HG02623 (cell line): ENCODE data around the gene NARS2.
"Not testable (repeated sequence)": the region's sequence is repeated elsewhere in the genome, so short reads cannot be mapped to it uniquely, and the experiment has no call there.

ENCODE experiments used
- ATAC-seq: cut with Tn5 transposase; IDR thresholded peaks from one replicate; pipeline ENCODE4 v1.9.1; 2021; ENCODE audit warnings: moderate library complexity; ENCODE audit not compliant: unreplicated experiment

The NARS2 gene

DNA sequence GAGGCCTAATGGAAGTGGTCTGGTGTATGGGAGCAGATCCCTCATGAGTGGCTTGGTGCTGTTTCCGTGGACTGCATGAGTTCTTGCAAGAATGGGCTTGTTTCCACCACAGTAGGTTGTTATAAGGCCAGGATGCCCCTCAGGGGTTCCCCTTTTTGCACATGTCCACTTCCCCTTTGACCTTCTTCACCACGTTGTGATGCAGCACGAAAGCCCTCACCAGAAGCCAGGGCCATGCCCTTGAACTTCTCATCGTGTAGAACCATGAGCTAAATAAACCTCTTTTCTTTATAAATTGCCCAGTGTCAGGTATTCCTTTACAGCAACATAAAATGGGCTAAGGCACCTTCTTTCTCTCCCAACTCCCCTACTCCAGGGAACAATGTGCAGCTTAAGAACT, 2.8 kb upstream of the NARS2 start:
- no peak for ATAC-seq

DNA sequence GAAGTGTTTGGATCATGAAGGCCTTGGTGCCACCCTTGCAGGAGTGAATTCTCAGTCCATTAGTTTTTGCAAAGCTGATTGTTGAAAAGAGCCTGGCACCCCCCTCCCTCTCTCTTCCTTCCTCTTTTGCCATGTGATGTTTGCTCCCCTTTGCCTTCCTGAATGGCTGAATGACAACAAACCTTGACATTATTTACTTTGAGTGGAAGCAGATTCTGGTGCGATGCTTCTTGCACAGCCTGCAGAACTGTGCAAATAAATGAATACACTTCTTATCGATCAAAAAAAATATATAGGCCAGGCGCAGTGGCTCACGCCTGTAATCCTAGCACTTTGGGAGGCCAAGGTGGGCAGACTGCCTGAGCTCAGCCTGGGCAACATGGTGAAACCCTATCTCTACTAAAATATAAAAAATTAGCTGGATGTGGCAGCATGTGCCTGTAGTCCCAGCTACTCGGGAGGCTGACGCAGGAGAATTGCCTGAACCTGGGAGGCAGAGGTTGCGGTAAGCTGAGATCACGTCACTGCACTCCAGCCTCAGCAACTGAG, 2.0 kb upstream of the NARS2 start:
- ATAC-seq, result no peak

DNA sequence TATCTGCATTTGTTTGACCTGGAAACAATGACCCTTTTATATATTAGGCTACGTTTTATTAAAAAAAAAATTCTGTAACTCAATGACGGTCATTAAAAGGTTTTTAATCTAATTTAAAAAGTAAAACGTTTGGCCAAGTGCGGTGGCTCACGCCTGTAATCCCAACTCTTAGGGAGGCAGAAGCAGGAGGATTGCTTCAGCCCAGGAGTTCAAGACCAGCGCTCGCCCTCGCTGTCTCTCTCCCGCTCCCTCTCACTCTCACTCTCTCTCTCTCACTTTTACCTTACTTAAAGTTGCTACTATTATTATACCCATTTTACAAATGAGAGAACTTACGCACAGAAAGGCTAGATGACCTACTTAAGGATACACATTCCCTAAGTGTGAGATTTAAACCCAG, 814 bp upstream of the NARS2 start:
- ATAC-seq, result no peak

DNA sequence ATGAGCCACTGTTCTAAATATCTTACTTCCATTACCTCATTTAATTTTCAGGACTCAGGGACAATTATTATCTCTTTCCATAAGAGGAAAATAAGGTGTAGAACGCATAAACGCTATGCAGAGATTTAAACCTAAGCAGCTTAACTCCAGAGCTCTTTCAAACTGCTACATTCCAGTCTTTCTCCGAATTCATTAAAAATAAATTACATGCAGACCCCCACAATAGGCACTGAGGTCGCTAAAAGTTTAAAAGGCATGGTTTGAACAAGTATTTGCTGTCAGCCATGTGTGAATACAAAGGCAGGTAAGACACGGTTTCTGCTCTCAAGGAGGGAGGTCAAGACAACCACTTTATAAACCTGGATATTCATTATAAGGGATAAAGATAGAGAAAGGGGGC, 983 bp downstream of the NARS2 start:
- no peak for ATAC-seq

DNA sequence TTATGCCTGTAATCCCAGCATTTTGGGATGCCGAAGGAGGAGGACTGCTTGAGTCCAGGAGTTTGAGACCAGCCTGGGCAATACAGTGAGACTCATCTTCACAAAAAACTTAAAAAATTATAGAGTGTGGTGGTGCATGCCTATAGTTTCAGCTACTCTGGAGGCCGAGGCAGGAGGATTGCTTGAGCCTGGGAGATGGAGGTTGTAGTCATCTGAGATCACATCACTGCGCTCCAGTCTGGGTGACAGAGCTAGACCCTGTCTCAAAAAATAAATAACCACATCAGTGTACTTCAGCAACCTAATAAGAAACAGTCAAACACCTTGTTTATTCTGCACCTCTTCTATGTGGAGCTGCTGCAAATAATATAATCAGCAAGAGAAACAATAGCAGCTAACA, 1.4 kb downstream of the NARS2 start:
- no peak for ATAC-seq

DNA sequence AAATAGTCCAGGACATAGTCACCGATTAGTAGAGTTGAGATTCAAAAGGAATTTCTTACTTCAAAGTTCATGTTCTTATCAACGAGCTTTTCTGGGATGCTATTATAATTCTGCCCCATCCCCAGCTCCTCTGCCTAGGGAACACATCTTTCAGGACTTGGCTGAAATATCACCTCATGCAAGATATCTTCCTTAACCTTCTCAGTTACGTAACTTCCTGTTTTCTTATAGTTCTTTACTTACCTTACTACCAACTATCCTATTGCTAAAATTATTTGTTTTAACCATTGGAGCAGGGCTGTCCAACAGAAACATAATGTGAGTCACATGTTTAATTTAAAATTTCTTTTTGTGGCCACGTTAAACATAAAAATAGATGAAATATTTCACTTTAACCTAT, 2.3 kb downstream of the NARS2 start:
- ATAC-seq, result no peak

DNA sequence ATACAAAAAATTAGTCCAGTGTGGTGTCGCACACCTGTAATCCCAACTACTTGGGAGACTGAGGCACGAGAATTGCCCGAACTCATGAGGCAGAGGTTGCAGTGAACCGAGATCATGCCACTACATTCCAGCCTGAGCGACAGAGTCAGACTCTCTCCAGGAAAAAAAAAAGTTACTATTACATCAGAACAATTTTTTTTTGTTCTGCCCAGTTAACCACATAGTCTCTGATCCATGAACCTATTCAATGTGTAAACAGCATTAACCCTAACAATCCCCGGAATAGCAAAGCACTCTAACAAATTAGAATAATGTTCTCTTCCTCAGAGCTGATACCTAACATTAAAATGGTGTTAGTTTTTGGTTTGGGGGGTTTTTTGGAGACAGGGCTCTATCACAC, 4.6 kb downstream of the NARS2 start:
- no peak for ATAC-seq

DNA sequence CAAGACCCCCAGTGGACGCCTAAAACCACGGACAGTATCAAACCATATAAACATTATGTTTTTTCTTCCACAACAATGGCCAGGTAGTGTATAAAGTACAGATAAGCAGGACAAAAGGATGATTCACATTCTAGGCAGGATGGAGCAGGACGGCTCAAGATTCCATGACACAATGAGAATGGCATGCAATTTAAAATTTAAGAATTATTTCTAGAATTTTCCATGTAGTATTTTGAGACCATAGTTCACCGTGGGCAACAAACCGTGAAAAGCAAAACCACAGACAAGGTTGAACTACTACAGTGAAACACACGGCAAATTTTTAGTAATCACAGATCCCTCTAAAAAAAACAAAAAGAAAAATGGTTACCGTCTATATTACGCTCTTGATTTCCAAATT, 7.5 kb downstream of the NARS2 start:
- ATAC-seq, result no peak

DNA sequence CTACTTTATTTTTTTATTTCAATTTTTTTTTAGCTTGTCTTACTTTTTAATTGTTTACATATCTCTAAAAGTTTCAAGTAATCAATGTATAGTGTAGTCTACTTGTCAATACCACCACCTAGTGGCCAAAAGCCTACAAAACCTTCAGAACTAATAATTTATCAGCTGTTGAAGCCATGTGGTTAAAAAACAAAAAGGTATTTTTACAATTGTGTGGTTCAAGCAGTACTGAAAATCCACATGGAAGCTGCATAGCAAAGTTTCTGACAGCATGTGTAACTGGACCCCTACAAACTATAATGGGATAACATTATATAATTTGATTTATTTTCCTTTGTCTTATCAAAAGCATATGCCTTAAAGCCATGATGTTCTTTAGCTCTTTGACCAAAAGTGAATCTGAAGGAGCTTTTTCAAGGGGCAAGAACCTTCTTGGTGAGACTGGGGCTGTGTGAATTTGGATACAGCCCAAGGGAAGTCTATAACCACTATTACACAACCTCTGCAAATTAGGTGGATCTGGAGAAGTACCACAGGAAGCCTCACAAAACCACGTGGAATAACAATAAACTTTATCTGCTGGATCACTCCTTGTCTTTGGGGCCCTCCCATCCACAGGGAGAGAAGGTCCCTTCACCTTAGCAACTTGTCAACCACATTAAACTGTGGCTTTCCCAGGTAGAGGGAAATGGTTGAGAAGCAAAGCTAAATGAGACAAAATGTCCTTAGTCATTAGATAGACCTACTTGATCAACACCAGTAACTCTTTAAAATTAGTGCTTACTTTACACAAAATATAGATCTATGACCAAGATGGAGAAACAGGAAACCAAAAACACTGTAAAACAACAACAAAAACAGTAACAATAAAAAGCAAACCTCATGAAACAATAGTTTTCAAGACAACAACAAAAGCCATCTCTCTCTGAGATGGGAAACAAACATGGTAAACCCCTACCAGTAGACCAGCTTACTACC, 9.9 kb downstream of the NARS2 start:
- no peak for ATAC-seq

DNA sequence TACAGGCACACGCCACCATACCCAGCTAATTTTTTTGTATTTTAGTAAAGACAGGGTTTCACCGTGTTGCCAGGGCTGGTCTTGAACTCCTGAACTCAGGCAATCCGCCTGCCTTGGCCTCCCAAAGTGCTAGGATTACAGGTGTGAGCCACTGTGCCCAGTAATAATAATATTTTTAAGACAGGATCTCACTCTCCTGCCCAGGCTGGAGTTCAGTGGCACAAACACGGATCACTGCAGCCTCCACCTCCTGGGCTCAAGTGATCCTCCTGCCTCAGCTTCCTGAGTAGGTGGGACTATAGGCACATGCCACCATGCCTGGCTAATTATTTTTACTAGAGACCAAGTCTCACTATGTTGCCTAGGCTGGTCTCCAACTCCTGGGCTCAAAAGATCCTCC, 10.6 kb downstream of the NARS2 start:
- not testable (repeated sequence) for ATAC-seq

DNA sequence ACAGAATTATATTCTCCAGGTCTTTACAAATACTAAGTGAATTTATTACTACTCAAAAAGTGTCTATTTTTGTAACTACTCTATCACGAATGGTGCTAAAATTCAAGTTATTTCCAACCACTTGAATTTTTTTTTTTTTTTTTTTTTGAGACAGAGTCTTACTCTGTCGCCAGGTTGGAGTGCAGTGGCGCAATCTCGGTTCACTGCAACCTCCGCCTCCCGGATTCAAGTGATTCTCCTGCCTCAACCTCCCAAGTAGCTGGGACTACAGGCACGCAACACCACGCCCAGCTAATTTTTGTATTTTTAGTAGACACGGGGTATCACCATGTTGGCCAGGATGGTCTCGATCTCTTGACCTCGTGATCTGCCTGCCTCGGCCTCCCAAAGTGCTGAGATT, 11.6 kb downstream of the NARS2 start:
- not testable (repeated sequence) for ATAC-seq

DNA sequence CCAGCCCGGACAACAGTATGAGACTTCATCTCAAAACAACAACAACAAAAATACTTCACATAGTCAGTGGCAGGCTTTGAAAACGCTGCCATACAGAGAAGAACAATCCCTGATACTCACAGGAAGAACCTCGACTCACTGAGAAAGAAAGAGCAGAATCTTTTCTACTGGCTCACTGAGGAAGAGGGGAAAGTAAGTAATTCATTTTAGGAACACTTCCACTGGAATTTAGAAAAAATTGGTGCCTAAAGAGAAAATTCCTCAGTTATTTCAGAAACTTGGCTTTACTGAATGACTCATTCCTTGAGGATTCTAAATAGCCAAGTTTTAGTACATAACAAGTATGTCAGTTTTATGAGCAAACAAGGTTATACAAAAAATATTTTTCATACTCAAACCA, 12.3 kb downstream of the NARS2 start:
- ATAC-seq, result no peak

DNA sequence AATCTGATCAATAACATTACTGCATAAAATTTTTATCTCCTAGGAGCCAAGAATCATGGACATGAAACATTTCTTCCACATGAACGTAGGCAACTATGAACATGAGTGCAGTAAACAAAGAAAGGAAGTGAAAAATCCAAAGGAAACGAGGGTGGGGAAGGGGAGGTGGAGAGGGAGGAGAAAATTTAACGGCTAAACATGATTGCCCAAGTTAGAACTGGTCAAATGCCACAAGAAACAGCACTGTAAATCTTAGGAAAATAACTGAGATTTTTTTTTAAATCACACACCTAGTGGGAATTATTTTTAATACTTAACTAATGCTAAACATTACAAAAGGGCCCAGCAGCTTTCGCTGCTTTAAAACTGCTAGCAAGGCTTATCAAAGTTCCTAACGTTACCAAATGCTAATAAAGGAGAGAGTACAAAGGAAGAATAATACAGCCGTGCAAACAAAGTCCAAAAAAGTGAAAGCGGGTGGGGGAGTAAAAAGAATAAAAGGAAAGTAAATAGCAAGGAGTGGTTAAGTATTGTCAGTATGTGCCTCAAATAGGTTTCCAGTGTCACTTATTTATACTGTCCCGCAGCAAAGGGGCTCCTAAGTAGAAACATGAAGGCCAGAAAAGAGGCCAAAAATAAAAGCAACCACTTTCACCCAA, 13.7 kb downstream of the NARS2 start:
- ATAC-seq, result no peak

DNA sequence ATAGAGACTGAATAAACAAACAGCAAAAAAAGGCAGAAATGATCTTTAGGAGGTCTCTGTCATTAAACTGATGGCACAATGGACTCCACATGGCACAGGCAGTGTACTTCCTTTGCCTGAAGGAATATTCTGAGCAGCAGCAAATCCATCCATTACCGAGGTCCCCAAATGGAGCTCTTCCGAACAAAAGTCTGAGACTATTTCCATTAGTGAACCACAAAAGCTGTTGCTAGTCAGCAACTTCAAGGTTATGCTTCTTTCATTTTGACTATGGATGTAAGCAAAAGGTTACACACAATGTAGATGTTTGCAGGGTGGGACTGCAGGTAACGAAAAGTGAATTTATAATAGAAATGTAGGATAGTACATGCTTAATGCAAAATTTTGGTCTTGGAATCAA, 14.5 kb downstream of the NARS2 start:
- no peak for ATAC-seq

DNA sequence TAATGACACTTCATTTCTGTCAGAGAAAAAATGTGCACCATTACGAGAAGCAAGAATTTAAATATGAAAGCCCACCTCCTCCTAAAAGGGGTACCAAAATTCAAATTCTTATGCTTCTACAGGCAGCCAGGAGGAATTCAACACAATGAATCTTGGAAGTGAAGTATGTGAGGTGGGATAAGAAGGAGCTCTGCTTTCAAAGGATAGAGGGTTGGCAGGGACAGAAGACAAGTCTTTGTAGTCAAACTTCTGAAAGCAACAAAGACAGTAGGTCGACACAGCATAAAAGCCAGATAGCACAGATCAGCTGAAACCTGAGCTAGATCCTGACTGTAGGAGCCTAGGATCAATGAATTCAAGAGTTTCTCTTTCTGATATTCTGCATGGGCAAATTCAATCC, 17.4 kb downstream of the NARS2 start:
- no peak for ATAC-seq

DNA sequence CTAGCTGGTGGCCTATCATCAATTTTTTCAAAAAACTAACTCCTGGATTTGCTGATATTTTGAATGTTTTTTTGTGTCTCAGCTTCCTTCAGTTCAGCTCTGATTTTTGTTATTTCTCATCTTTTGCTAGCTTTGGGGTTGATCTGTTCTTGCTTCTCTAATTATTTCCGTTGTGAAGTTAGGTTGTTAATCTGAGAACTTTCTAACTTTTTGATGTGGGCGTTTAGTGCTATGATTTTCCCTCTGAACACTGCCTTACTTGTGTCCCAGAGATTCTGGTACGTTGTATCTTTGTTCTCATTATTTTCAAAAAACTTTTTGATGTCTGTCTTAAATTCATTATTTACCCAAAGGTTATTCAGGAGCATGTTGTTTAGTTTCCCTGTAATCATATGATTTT, 19.1 kb downstream of the NARS2 start:
- ATAC-seq, result no peak

DNA sequence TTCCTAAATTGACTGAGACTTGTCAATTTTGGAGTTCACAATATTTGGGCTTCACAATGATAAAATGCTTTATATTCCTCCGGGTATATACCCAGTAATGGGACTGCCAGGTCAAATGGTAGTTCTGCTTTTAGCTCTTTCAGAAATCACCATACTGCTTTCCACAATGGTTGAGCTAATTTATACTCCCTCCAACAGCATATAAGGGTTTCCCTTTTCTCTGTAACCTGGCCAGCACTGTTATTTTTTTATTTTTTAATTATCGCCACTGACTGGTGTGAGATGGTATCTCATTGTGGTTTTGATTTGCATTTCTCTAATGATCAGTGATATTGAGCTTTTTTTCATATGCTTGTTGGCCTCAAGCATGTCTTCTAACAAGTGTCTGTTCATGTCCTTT, 21.8 kb downstream of the NARS2 start:
- no peak for ATAC-seq

DNA sequence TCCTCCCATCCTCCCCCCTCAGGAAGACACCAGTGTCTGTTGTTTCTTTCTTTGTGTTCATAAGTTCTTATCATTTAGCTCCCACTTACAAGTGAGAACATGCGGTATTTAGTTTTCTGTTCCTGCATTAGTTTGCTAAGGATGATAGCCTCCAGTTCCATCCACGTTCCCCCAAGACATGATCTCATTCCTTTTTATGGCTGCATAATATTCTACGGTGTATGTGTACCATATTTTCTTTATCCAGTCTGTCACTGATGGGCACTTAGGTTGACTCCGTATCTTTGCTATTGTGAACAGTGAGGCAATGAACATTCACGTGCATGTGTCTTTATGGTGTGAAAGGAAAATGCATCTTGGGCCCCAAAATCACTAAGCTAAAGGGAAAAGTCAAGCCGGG, 22.5 kb downstream of the NARS2 start:
- not testable (repeated sequence) for ATAC-seq

DNA sequence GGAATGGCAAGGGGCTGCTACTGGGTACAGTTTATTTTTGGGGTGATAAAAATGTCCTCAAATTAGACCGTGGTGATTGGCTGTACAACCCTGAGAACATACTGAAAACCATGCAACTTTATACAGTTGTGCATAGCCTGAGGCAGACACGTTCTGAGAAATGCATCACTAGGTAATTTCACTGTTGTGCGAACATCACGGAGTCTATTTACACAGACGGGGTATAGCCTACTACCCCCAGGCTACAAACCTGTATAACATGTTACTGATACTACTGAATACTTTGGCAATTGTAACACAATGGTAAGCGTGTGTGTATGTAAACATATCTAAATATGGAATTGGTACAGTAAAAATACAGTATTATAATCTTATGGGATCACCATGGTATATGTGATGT, 23.6 kb downstream of the NARS2 start:
- no peak for ATAC-seq

DNA sequence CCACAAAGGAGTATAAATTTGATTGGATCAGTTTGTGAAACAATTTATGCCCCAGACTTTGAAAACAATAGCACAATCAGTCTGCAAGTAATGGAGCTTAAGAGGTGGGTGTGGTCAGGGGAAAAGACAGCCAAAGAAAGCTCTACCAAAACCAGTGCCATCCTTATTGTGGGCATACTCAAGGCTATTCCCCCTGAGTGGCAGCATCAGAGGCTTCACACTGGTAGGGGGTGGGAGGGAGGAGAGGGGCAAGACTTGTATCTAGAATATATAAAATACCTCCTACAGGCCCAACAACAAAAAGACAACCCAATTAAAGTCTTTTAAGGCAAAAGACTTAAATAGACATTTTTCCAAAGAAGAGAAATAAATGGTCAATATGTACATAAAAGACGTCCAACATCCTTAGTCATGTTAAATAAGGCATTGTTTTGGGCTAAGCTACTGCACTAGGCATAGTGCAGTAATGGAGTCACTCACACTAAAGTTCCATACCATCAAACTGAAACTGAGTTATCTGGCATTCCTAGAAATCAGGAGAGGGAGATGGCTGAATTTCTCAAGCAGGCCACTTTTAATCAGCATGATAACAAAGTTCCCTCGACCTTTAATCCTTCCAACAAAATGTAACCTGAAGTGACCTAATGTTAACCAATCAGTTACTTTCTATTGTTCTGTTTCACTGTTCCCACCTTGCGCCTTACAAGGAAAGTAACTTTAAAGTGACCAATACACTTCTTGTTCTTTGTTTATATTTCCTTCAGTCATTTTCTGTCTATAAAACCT, 24.8 kb downstream of the NARS2 start:
- no peak for ATAC-seq

DNA sequence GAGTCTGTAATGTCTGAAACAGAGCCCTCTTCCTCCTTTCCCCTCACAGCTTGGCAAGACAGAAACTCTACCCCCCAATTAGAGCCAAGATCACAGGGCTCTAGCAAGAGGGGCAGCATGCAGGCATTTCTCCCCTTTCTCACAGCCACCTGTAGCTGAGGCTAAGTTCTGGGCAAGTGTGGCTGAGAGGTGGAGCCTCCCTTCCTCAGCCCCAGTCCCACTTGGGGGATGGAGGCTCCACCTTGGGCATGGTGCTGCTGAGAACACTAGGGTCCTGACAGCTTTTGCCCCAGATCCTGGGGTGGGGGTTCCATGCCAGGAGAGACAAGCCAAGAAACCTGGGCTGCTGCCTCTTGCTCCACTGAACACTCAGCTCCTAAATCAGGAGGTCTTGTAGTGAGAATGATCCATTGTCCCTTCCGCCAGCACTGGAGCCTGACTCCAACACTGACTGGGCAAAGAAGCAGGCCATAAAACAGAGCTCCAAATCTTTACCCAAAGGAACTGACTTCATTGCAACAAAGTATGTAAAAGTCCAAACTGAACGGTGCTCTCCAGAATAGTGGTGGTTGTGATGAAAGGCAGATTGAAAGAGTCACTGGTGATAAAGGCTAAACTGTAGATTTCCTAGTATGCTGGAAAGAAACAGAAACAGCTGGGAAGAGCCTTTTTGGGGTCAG, 25.6 kb downstream of the NARS2 start:
- no peak for ATAC-seq
